Activated CD4-positive, alpha-beta T cell treated with anti-CD3 and anti-CD28 coated beads, Interleukin-2, amount 50 U/mL, for 24 hours (primary cell): ENCODE results near the gene GABPB2.
A peak's percentile ranks its signal among the peaks of the same experiment; 100 is the strongest.

Experiments
- DNase-seq, 2 donors: peaks; one replicate each; pipeline ENCODE4 v3.0.0-alpha.2; 2020; ENCODE audit warnings: low read depth in 1 of 2, low spot score in 1 of 2

GABPB2 gene

DNA sequence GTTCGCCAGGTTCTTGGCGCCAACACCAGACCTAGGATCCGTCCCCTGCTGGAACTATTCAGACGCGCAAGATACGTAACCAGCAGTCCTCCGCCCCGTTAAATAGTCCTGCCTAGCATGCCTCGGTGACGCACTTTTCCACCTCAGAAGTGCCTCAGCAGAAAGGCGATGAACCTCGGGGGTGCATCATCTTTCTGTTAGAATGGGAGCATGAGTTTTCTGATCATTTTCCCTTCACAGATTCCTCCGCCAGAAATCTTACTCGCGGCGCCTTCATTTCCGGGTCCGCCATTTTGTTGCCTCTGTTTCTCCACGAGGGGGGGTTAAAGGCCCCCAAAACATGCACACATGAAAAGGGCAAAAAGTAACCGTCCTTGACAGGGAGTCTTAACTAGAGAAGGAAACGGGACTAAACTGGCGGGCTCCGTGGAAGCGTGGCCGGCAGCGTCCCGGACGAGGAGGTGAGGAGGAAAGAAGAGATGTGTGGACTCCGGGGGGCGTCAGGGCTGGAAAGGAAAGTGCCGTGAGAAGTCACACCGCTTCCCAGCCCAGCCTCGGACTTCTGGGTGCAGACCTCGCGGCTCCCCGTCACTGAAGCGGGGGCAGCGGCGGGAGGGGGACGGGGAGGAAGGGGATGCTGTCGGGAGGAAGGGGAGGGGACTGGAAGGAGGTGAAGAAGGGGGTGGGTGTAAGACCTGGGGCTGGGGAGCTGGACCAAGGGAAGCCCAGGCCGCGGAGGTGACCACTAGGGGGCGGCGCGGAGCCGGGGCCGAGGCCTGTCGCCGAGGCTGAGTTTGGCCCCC, at the start of gene GABPB2:
GABPB2 (plus strand) TSS at position 288 of the 803 bp plus-strand sequence. CDS start 17,429 bp downstream, outside the sequence.
- peak; percentile 79 to 81 for DNase-seq

DNA sequence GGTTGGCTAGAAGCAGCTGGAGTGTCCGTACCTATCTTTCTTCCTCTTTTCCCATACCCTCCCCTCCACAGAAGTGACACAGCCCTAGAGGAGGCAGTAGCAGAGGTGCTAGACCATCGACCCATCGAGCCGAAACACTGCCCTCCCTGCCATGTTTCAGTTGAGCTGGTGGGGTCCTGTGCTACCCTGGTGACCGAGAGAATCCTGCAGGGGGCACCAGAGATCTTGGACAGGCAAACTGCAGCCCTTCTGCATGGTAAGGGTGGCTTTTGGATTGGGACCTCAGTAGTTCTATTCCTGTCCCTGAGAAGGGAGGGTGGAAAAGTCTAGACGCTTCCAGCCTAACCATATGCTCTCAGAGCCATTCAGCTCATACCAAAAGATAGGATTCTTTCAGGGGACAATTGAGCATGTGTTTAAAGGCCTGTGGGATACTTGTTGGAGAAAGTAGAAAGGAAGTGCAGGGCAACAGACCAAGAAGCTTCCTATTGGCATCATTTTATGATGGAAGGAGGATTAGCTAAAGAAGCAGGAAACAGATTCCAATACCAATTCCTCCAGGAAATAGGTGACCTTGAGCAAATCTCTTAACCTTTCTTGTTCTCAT, 45.9 kb upstream of the GABPB2 start:
- peak; percentile 56 to 72 for DNase-seq

DNA sequence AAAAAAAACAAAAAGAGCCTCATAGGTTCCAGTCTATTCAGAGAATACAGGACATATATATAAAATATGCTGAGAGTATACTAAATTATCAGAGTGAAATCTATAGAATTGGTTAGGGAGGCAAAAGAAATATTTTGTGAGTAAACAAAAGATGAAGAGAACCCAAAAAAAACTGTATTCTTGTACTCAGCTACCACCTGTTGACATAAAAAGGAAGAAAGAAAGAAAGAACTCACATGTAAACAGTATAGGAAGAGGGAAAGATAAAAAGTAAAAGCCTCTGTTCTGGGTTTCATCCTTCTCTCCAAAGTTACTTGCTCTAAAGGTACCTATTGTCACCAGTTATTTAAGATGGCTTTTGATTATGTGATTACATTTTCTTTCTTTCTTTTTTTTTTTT, 44.1 kb upstream of the GABPB2 start:
- no peak for DNase-seq

DNA sequence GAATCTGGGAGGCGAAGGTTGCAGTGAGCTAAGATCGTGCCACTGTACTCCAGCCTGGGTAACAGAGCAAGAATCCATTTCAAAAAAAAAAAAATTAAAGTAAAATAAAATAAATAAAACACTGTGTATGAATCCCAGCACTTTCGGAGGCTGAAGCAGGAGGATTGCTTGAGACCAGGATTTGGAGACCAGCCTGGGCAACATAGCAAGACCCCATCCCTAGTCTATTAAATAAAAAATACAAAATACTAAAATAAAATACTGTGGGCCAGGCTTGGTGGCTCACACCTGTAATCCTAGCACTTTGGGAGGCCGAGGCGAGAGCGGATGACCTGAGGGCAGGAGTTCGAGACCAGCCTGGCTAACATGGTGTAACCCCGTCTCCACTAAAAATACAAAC, 38.4 kb upstream of the GABPB2 start:
- DNase-seq: no peak

DNA sequence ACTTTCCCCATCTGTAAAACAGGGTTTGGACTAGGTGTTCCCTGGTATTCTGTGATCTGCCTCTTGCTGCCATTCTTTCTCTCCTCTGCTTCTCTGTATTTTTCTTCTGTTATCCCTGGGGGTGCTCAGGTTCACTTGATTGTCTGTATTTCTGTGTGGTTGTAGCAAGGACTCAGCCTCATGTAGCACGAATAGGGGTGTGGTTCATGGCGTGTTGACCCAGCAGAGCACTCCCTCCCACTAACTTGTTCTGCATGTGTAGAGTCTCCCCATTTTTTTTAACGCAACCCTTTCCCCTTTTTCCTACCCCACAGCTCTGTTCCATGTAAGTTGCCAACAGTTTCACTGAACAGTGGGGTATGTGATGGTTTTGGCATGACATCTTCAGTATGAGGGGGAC, 35.4 kb upstream of the GABPB2 start:
- no peak for DNase-seq

DNA sequence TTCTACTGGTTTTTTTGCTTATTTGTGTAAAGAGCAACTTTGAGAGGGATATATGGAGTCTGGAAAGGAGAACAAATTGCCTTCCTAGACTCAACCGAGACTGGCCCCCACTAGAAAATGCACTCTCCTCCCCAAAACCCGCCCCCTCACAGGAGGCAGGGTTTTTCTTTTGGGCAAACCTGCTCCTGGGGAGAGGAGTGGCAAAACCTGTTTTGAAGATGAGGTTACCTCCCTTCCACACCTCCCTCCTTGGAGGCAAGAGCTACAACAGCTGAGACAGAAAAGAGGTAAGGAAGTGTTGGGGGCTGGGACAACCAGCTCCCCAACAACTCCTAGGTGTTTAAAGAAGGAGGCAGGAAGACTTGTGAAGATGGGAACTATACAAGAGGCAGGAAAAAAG, 34.2 kb upstream of the GABPB2 start, which contains the start of gene BNIPL:
BNIPL (plus strand) TSS at position 231 of the 400 bp plus-strand sequence; CDS start at position 371, 140 bp downstream.
- DNase-seq: no peak

DNA sequence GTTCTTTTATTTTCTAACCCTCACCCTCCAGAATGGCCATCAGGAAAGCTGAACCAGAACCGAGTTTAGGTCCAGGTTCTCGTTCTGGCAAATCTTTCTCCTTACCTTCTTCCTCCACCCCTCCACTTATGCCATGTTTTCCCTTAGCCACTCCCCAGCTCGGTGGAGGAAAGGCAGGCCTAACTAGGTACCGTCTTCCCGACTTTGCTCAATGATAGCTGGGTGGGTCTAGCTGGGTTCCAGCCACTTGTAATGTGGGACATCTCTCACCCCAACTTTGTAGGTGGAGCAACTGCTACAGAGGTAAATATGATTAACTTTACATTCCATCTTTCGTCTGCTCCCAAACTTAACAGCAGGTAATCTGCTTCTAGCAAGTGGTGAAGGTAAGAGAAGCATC, 33.5 kb upstream of the GABPB2 start:
- no peak for DNase-seq

DNA sequence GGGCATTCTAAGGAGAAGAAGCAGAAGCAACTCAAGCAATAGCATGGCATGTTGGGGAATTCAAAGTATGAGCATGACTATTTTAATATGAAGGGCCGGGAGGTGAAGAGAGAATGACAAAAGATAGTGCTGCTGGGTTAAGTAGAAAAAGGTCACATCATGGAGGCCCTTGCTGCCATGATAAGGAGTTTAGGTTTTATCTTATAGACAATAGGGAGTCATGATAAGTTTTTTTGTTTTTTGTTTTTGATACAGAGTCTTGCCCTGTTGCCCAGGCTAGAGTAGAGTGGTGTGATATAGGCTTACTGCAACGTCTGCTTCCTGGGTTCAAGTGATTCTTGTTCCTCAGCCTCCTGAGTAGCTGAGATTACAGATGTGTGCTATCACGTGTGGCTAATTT, 31.0 kb upstream of the GABPB2 start:
- DNase-seq: no peak

DNA sequence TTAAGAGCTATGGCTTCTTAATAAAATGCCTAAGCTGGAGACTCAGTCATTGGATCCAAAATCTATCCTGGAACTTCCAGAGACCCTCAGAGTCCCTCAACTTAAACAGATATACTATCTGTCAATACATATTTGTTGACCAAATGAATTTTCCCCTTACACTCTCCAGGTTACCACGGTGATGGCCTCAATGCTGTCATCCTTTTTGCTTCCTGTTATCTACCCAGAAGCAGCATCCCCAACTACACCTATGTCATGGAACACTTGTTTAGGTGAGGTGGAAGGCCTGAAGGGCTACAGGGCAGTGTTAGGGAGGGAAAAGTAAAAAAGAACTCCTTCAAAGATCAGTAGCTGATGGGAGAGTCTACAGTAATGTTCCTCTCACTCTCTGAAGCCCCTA, 27.4 kb upstream of the GABPB2 start:
- no peak for DNase-seq

DNA sequence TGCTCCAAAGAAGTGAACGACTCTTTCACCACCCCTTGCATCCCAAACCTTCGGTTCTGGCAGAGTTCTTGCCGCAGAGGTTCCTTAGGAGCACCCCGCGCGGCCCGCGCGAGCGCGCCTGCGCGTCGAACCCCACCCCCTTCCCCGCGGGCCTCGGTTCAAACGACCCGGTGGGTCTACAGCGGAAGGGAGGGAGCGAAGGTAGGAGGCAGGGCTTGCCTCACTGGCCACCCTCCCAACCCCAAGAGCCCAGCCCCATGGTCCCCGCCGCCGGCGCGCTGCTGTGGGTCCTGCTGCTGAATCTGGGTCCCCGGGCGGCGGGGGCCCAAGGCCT, 23.0 kb upstream of the GABPB2 start, which contains the start of gene C1orf56:
C1orf56 (plus strand) TSS at position 161 of the 334 bp plus-strand sequence; CDS start at position 258, 97 bp downstream.
- DNase-seq: no peak

DNA sequence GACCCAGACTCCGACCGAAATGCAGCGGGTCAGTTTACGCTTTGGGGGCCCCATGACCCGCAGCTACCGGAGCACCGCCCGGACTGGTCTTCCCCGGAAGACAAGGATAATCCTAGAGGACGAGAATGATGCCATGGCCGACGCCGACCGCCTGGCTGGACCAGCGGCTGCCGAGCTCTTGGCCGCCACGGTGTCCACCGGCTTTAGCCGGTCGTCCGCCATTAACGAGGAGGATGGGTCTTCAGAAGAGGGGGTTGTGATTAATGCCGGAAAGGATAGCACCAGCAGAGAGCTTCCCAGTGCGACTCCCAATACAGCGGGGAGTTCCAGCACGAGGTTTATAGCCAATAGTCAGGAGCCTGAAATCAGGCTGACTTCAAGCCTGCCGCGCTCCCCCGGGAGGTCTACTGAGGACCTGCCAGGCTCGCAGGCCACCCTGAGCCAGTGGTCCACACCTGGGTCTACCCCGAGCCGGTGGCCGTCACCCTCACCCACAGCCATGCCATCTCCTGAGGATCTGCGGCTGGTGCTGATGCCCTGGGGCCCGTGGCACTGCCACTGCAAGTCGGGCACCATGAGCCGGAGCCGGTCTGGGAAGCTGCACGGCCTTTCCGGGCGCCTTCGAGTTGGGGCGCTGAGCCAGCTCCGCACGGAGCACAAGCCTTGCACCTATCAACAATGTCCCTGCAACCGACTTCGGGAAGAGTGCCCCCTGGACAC, 22.5 kb upstream of the GABPB2 start:
- no peak for DNase-seq

DNA sequence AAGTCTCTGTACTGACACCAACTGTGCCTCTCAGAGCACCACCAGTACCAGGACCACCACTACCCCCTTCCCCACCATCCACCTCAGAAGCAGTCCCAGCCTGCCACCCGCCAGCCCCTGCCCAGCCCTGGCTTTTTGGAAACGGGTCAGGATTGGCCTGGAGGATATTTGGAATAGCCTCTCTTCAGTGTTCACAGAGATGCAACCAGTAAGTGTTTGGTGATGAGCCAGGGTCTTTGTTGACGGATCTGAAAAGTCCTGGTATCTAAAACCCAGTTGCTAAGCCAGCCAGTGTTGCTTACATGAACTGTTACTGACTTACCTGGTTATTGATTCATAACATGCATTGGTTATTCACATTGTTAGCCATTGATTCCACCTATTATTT, 21.9 kb upstream of the GABPB2 start:
- no peak for DNase-seq

DNA sequence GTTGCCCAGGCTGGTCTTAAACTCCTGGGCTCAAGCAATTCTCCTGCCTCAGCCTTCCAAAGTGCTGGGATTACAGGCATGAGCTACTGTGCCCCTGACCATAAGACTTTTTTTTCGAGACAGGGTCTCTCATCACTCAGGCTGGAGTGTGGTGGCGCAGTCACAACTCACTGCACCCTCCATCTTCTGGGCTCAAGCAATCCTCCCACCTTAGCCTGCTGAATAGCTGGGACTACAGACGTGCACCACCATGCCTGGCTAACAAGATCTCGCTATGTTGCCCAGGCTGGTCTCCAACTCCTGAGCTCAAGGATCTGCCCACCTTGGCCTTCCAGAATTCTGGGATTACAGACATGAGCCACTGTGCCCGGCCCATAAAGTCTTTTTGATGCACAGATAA, 21.1 kb upstream of the GABPB2 start:
- DNase-seq: no peak

DNA sequence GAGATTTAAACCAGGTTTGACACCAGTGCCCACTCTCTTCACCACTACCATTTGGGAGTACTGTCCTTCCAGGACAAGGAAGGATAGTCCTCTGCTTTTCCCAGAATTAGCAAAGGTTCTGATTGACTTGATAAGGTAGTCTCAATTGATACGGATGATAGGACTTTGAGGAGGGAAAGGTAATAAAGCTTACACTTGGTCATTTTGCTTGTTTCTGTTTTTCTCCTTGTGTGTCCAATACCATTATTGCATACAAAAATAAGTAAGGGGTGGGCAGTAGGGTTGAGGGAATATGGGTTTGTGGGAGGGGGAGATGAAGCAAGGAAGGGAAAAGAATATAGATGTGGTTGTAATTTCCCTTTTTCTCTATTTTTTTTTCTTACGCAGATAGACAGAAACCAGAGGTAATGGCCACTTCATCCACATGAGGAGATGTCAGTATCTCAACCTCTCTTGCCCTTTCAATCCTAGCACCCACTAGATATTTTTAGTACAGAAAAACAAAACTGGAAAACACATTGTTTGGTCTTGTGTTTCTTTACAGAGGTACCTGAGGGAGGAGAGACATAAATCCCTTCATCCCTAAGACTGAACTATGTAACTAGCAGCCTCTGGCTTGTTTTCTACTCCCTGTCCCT, 20.4 kb upstream of the GABPB2 start:
- no peak for DNase-seq

DNA sequence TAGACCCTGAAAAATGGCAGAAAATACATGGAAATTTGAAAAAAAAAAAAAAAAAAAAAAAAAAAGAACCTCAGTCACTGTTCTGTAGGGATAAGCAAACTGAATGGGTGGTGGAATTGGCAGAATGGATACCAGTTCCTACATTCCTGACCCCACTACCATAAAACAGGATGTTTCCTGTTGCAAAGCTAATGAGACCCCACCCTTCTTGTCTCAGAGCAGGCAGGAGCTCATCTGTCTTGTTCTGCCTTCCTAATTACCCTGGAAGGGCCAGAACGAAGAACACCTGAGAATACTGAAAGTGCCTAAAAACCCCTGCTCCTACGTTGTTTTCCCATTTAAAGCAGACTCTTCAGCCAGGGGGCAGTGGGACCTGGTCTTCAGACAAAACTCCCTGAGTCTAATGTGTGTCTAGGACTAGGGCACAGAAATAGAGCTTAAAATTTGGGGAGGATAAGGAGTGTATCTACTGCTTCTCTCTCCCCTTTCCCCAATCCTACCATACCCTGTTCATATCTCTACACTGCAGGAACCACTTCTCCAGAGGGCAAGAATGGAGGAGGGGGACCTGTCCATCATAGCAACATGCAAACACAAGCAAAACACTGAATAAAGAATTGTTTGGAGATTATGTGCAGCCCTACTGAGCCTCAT, 19.1 kb upstream of the GABPB2 start:
- DNase-seq: no peak

DNA sequence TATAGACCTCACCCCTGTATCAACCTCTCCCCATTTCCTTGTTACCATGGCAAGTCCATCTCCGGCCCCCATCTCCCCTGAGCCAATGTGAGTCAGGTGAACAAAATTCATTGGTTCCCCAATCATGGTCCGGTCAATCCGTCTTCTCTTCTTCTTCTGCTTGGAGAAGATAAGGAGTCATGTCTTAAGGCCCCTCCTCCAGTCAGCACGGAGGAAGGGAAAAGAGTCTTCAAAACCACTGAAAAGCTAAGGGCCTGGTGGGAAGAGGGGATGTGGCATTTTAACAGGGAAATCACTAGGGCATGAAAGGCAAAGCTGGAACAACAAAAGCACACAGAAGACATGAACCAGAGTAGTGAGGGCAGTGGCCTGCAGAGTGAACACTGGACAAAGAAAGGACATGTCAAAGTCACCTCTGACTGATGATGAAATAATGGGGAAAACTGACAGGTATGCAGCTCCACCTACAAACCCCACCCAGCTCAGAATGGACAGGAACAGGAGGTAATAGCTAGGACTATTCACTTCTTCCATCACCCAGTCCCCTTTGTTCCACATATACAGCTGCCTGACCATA, 15.5 kb upstream of the GABPB2 start:
- DNase-seq: no peak

DNA sequence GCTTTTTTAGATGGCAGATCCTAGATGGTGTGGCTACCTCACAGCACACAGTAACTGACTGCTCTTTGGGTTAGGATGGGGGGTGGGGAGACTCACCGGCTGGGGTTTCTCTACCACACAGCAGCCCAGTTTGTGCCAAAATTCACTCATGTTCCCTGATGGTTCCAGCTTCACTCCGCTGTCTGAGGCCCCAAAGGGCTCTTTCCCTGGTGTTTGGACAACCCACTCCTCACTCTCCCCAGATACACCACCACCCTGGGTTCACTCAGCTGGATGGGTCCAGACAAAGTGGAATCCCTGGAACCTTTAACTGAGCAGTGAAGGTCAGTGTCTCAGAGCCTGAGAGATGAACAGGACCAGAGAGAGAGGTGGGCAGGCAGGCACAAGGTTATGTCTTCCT, 15.0 kb upstream of the GABPB2 start:
- DNase-seq: no peak

DNA sequence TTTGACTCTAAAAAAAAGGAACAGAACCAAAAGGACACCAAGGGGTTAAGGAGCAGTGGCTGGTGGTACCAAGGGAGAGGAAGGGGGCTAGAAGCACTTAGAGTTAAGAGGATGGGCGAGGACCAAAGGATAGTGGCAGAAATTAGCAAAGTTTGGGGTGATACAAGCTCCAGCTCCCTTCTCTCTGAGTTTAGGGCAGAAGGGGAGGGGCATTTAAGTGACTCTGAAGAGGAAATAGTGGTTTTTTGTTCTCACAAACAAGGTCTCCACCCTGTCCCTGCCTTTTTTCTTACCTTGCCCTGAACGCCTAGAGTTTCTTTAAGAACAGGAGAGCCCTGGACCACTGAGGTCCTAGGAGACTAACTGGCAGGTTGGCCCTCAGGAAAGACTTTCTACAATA, 14.4 kb upstream of the GABPB2 start:
- DNase-seq: no peak

DNA sequence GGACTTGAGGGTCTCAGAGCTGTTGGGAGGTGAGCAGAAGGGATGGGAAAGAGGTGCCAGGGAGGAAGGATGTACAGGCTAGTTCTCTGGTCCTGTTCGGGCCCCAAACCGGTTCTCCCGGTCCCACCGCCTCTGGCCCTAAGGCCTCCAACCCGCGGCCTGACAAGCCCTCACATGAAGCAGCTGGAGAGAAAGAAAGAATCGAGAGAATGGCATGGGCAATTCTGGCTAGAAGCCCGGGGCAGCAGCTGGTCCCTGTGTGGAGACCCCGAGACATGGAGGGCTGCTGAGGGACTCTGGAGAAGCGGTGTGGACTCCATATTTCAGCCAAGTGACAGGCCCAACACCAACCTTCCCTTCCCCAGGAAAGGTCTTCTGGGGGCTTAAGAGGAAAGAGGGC, 11.9 kb upstream of the GABPB2 start:
- DNase-seq: no peak

DNA sequence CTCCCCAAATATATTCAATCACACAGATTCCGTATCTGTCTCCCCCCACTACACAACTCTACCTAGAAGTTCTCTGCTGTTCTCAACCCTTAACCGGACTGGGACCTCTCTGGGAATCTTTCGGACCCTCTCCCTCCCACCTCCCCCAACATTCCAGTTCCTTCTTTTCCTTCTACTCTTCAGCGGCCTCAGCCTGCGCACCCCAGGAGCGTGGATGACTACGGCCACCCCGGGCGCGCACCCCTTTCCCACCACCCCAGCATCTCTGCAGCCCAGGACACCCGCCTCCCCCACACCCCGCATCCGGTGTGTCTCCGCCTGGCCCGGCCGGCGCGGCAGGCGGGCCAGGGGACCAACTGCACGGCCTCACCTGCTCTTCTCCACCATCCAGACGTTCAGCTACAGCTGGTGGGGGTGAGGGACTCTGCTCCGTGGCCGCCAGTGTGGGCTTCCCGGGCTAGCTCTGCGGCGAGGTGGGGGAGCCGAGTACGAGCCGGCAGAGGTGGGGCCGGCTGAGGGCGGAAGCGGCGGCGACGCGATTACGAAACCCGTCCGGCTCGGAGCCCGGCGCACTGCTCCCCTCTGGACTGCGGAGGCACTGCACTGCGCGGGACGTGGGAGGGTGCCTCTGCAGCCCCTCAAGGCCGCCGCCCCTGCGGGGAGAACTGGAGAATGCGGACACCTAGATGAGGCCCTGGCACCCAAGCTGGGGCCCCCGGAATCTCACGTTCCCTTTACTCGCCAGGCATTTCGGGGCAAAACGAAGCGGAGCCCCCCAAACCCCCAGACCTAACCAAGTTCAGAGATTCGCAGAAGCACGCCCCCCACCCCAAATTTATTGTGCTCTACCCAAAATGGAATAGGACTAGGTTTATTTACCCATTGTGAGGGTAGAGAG, 11.2 kb upstream of the GABPB2 start, which contains the start of gene CDC42SE1:
CDC42SE1 (minus strand) TSS at position 514 of the 898 bp plus-strand sequence. CDS start 3,892 bp downstream, outside the sequence.
- peak; percentile 67 for DNase-seq
